Breast epithelium (tissue), 4 donors: ENCODE measurements around the gene TEPSIN. TPM values are rescaled to one million over a fixed set of nuclear protein-coding genes. Genes with fewer than 3 reads are reported as not detected.

Experiments
- DNase-seq, 2 donors: peaks; one replicate each; pipeline ENCODE4 v3.0.0-alpha.2; 2019; ENCODE audit warnings: low spot score in 2 of 2
- H3K27ac ChIP-seq, 2 donors: fragments of 200-600 bp; sonication (generic) in 1 of 2; one replicate each; pipeline ENCODE4 v1.5.1; 2016 to 2019; ENCODE audit warnings: mild to moderate bottlenecking in 1 of 2
- H3K27me3 ChIP-seq, 2 donors: fragments of 200-600 bp; sonication (generic) in 1 of 2; one replicate each; pipeline versions ENCODE4 v1.5.1 to v1.6.0; 2017 to 2019; ENCODE audit warnings: control low read depth in 1 of 2, mild to moderate bottlenecking in 1 of 2
- H3K36me3 ChIP-seq: fragments of 200-600 bp; one replicate; pipeline ENCODE4 v1.5.1; 2019
- H3K4me1 ChIP-seq, 2 donors: fragments of 200-600 bp; sonication (generic); one replicate each; pipeline ENCODE4 v1.5.1; 2016 to 2019; ENCODE audit warnings: control low read depth in 1 of 2
- H3K4me3 ChIP-seq, 3 donors: fragments of 200-600 bp; sonication (generic); 1 replicate in 2 of 3; 2 replicates in 1 of 3; pipeline ENCODE4 v1.5.1; 2016 to 2019; ENCODE audit warnings: mild to moderate bottlenecking in 3 of 3, moderate library complexity in 2 of 3
- H3K9me3 ChIP-seq, 2 donors: fragments of 200-600 bp; sonication (generic) in 1 of 2; one replicate each; pipeline ENCODE4 v1.5.1; 2016 to 2019; ENCODE audit warnings: control low read depth in 1 of 2
- CTCF ChIP-seq, 3 donors: fragments of 450-650 bp; IDR thresholded peaks; one replicate each; pipeline ENCODE4 v1.5.1; 2016 to 2017; ENCODE audit warnings: antibody characterized with exemption in 3 of 3, mild to moderate bottlenecking in 3 of 3, moderate library complexity in 3 of 3
- POLR2A ChIP-seq: fragments of 450-650 bp; IDR thresholded peaks from one replicate; pipeline ENCODE4 v1.6.1; 2016; ENCODE audit warnings: antibody characterized with exemption, mild to moderate bottlenecking, moderate library complexity
- POLR2AphosphoS5 ChIP-seq, 3 donors: sonication (generic); formaldehyde crosslinking; IDR thresholded peaks; one replicate each; pipeline ENCODE4 v1.6.1; 2017; ENCODE audit warnings: antibody characterized with exemption in 3 of 3
- intact Hi-C: fragments of 100-400 bp; cut with DNase I; formaldehyde crosslinking; loops from one replicate; pipeline ENCODE4 v1.15.1; 2023; ENCODE audit warnings: low total_unique reads
- total RNA-seq, 3 donors: library from RNA; depleted of rRNA; stranded (reverse); fragments of >200 nt; gene quantifications; one replicate each; pipeline ENCODE4 v1.1.0, GENCODE V29; 2016

Gene TEPSIN
- total RNA-seq, 3 donors from 2014 or later, result 33.9 to 54.3 (median 36.4) TPM

- no peak overlapping the region for H3K4me3 ChIP-seq
- no peaks in the 10 kb centered on the region for H3K9me3 ChIP-seq
- no peak for TF ChIP-seq POLR2A
- TF ChIP-seq CTCF (IDR thresholded peaks at IDR 0.05), result no peak
- no peaks in the 10 kb centered on the region for H3K36me3 ChIP-seq
- no peaks in the 10 kb centered on the region for H3K27me3 ChIP-seq
- no peak overlapping the region for H3K27ac ChIP-seq
- DNase-seq, result no peak
- intact Hi-C loops, result loop anchor here (10.0 kb wide), 1 partner anchor 227 kb away; no protein-coding TSS in a partner anchor
- no peaks in the 10 kb centered on the region for H3K4me1 ChIP-seq
Observed at GRCh38 chr17:81258292-81258691, 19.4 kb upstream of the TEPSIN start.

GRCh38 chr17:81257533-81257932 is 18.7 kb upstream of the TEPSIN start:
- DNase-seq, result no peak
- no peak overlapping the region for H3K4me3 ChIP-seq
- TF ChIP-seq POLR2AphosphoS5 (IDR thresholded peaks at IDR 0.05) (no peak), POLR2A (no peak), CTCF (IDR thresholded peaks at IDR 0.05) (no peak)
- H3K36me3 ChIP-seq, result no peaks in the 10 kb centered on the region
- intact Hi-C loops, result loop anchor here (10.0 kb wide), 1 partner anchor 227 kb away; no protein-coding TSS in a partner anchor
- H3K4me1 ChIP-seq, result no peaks in the 10 kb centered on the region
- no peaks in the 10 kb centered on the region for H3K27me3 ChIP-seq
- no peaks in the 10 kb centered on the region for H3K9me3 ChIP-seq
- no peak overlapping the region for H3K27ac ChIP-seq

- H3K27ac ChIP-seq, result no peak overlapping the region
- intact Hi-C loops, result loop anchor here (10.0 kb wide), 1 partner anchor 228 kb away; no protein-coding TSS in a partner anchor
- TF ChIP-seq POLR2A (no peak), POLR2AphosphoS5 (IDR thresholded peaks at IDR 0.05) (no peak), CTCF (IDR thresholded peaks at IDR 0.05) (no peak)
- H3K4me3 ChIP-seq, result no peak overlapping the region
- no peak for DNase-seq
- no peaks in the 10 kb centered on the region for H3K4me1 ChIP-seq
- no peaks in the 10 kb centered on the region for H3K27me3 ChIP-seq
- no peaks in the 10 kb centered on the region for H3K9me3 ChIP-seq
- no peaks in the 10 kb centered on the region for H3K36me3 ChIP-seq
Observed at GRCh38 chr17:81256616-81257015, 17.8 kb upstream of the TEPSIN start.

GRCh38 chr17:81254955-81255717 is 16.3 kb upstream of the TEPSIN start:
- intact Hi-C loops, result loop anchor here (10.0 kb wide), 1 partner anchor 230 kb away; no protein-coding TSS in a partner anchor
- no peaks in the 10 kb centered on the region for H3K9me3 ChIP-seq
- no peaks in the 10 kb centered on the region for H3K27me3 ChIP-seq
- H3K4me1 ChIP-seq, result no peaks in the 10 kb centered on the region
- DNase-seq, result peak; percentile 63 to 81
- no peak for TF ChIP-seq POLR2AphosphoS5 (IDR thresholded peaks at IDR 0.05)
- peak in 2 of 3 donors; percentile 51 to 52 for TF ChIP-seq CTCF (IDR thresholded peaks at IDR 0.05)
- no peaks in the 10 kb centered on the region for H3K36me3 ChIP-seq
- H3K4me3 ChIP-seq, result no peak overlapping the region
- H3K27ac ChIP-seq, result peak overlapping the region in 1 of 2 donors; percentile 10

GRCh38 chr17:81253358-81254131 is 14.7 kb upstream of the TEPSIN start:
- Histone ChIP-seq H3K4me3 (no peak overlapping the region), H3K4me1 (no peaks in the 10 kb centered on the region), H3K36me3 (no peaks in the 10 kb centered on the region), H3K27ac (no peak overlapping the region), H3K27me3 (no peaks in the 10 kb centered on the region), H3K9me3 (no peaks in the 10 kb centered on the region)
- intact Hi-C loops, result loop anchor here (2.0 to 10.0 kb wide), 2 partner anchors 231 to 593 kb away; no protein-coding TSS in a partner anchor
- DNase-seq, result no peak
- TF ChIP-seq POLR2A (no peak), CTCF (IDR thresholded peaks at IDR 0.05) (peak; percentile 94 to 98 (median 95)), POLR2AphosphoS5 (IDR thresholded peaks at IDR 0.05) (peak in 1 of 3 donors; percentile 27)
